Measurements from ENCODE around the gene C1QB. TPM values are rescaled to one million over a fixed set of nuclear protein-coding genes. Genes with fewer than 3 reads are reported as not detected.

Gene C1QB, protein sequence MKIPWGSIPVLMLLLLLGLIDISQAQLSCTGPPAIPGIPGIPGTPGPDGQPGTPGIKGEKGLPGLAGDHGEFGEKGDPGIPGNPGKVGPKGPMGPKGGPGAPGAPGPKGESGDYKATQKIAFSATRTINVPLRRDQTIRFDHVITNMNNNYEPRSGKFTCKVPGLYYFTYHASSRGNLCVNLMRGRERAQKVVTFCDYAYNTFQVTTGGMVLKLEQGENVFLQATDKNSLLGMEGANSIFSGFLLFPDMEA
- polyA plus RNA-seq (2011; rRNA removed) (not detected in 2 replicates), polyA plus RNA-seq (2017; fragmentation: RNase III; extraction: RNeasy Plus Mini Kit Qiagen cat#74134 plus additional on column Dnase treatment) (not detected in 3 replicates), polyA minus RNA-seq (2011; rRNA and poly(A)+ RNA removed) (not detected in 2 replicates)
- polyA plus RNA-seq (2012; cell fraction: cytosol; rRNA removed): not detected in 2 replicates
- not detected in 2 replicates for polyA plus RNA-seq (2012; cell fraction: nucleus; rRNA removed)

DNA sequence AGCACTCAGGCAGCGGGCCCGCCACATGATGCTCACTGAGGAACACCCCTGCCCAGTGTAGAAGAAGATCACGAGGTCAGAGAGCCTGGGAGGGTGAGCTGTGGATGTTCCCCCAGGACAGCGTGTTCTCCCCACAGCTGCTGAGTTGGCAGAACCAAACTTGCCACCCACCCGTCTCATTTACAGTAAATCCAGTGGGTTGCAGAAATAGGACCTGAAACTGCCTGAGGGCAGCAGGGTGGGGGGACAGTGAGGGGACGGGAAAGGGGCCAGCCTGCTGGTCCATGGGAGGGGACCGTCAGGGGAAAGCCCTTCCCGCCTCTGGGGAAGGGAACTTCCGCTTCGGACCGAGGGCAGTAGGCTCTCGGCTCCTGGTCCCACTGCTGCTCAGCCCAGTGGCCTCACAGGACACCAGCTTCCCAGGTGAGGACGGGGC, at the start of gene C1QB:
Gene C1QB, plus strand, starts transcription at position 356 of the 436 bp plus-strand sequence. CDS start 6,227 bp downstream, outside the sequence.
- 91% methylated on average over 8 of the region's 13 CpGs for WGBS (ENCODE audit: missing lambda C conversion rate)
- Histone ChIP-seq H3K4me1 (no peaks in the 10 kb centered on the region), H3K27ac (no peak within 1 kb of the TSS), H3K9me3 (no peaks in the 10 kb centered on the region), H3K4me3 (no peak within 1 kb of the TSS), H3K4me2 (no peak within 1 kb of the TSS)
- no peak for DNase-seq (ENCODE audit: low read depth in 1 of 2, low spot score in 1 of 2)
- no peak for ATAC-seq
- FAIRE-seq: no peak
- CTCF ChIA-PET: interaction anchor here (0.8 to 3.2 kb wide), 3 partner anchors 11 to 233 kb away, joined by 3 to 12 read pairs (median 9); no protein-coding TSS in a partner anchor
- TF ChIP-seq EHMT2 (IDR thresholded peaks at IDR 0.05; ENCODE audit: low read depth) (no peak), RFX5 (IDR thresholded peaks at IDR 0.05) (no peak), CEBPB (IDR thresholded peaks at IDR 0.05) (no peak), HEYL (CRISPR knock-in tag; IDR thresholded peaks at IDR 0.05) (no peak), MAFK (IDR thresholded peaks at IDR 0.05; ENCODE audit: partially characterized antibody) (peak; percentile 16)
- POLR2A ChIA-PET: no interaction called here

DNA sequence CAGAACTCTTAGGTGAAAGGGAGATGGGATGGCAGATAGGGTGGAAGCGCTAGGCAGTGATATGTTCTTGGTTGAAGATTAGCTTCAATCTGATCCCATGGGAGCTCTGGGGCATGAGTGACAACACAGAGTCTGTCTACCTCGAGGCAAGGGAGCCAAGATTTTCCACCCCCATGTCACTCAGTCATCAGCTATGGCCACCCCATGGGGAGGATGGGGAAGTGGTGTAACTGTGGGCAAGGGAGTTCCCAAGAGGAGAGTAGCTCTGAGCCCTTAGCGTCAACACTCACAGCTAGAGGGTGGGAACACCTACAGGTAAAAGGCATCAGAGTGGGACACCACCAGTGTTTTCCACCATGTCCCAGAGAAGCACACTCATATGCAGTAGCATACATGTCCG, 46.9 kb upstream of the C1QB start:
- ChIA-PET POLR2A (no interaction called here), CTCF (interaction anchor here (1.1 to 1.3 kb wide), 2 partner anchors 11 to 501 kb away, joined by 3 read pairs; no protein-coding TSS in a partner anchor)
- Histone ChIP-seq H3K9me3 (no peaks in the 10 kb centered on the region), H3K4me3 (no peak overlapping the region), H3K4me1 (no peaks in the 10 kb centered on the region), H3K27ac (no peak overlapping the region), H3K4me2 (no peak overlapping the region)
- ATAC-seq: no peak
- TF ChIP-seq KDM5A (IDR thresholded peaks at IDR 0.05) (no peak), BHLHE40 (IDR thresholded peaks at IDR 0.05; ENCODE audit: low read depth, low read length) (no peak), NPAS2 (CRISPR knock-in tag; IDR thresholded peaks at IDR 0.05; ENCODE audit: borderline replicate concordance) (no peak), MYC (IDR thresholded peaks at IDR 0.05; ENCODE audit: borderline replicate concordance, low read length) (no peak), NR3C1 (IDR thresholded peaks at IDR 0.05) (no peak), HOXB5 (CRISPR knock-in tag; IDR thresholded peaks at IDR 0.05) (no peak), HEYL (CRISPR knock-in tag; IDR thresholded peaks at IDR 0.05) (no peak), SREBF2 (IDR thresholded peaks at IDR 0.05) (no peak)
- no peak for DNase-seq (ENCODE audit: low read depth in 1 of 2, low spot score in 1 of 2)
- 49% methylated on average over 4 of the region's 4 CpGs for WGBS (ENCODE audit: missing lambda C conversion rate)
- FAIRE-seq: no peak

DNA sequence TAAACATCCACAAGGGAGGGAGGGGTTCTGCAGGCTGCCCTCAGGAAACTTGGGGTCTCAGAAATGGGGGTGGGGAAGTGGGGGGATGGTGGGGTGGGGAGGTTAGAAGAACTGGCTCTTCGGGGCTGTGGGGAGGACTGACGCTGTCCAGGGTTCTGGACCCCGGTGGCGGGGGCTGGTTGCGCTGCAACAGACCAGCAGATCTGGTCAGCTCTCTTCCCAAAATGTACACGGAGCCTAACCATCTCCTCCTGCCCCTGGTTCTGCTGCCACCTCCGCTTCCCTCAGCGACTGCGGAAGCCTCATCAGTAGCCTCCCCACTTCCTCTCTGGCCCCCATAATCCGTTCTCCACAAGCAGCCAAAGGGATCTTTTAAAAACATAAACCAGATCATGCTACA, 45.9 kb upstream of the C1QB start:
- no peak overlapping the region for H3K27ac ChIP-seq
- H3K4me3 ChIP-seq: no peak overlapping the region
- TF ChIP-seq, protein P1, sequence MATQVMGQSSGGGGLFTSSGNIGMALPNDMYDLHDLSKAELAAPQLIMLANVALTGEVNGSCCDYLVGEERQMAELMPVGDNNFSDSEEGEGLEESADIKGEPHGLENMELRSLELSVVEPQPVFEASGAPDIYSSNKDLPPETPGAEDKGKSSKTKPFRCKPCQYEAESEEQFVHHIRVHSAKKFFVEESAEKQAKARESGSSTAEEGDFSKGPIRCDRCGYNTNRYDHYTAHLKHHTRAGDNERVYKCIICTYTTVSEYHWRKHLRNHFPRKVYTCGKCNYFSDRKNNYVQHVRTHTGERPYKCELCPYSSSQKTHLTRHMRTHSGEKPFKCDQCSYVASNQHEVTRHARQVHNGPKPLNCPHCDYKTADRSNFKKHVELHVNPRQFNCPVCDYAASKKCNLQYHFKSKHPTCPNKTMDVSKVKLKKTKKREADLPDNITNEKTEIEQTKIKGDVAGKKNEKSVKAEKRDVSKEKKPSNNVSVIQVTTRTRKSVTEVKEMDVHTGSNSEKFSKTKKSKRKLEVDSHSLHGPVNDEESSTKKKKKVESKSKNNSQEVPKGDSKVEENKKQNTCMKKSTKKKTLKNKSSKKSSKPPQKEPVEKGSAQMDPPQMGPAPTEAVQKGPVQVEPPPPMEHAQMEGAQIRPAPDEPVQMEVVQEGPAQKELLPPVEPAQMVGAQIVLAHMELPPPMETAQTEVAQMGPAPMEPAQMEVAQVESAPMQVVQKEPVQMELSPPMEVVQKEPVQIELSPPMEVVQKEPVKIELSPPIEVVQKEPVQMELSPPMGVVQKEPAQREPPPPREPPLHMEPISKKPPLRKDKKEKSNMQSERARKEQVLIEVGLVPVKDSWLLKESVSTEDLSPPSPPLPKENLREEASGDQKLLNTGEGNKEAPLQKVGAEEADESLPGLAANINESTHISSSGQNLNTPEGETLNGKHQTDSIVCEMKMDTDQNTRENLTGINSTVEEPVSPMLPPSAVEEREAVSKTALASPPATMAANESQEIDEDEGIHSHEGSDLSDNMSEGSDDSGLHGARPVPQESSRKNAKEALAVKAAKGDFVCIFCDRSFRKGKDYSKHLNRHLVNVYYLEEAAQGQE (IDR thresholded peaks at IDR 0.05): peak; percentile 67
- TF ChIP-seq GATA3 (IDR thresholded peaks at IDR 0.05; ENCODE audit: borderline replicate concordance): no peak
- no peak for TF ChIP-seq ATOH8 (CRISPR knock-in tag; IDR thresholded peaks at IDR 0.05; ENCODE audit: low read depth)
- ChIA-PET POLR2A (no interaction called here), CTCF (interaction anchor here (1.3 kb wide), 1 partner anchor 10 kb away, joined by 3 read pairs; no protein-coding TSS in a partner anchor)
- H3K9me3 ChIP-seq: no peaks in the 10 kb centered on the region
- no peaks in the 10 kb centered on the region for H3K4me1 ChIP-seq
- H3K4me2 ChIP-seq: no peak overlapping the region
- DNase-seq (ENCODE audit: low read depth in 1 of 2, low spot score in 1 of 2) (no peak), ATAC-seq (no peak), FAIRE-seq (no peak)
- WGBS (ENCODE audit: missing lambda C conversion rate): 20% methylated on average over 9 of the region's 10 CpGs
